ENCODE data around the gene OOSP4A.
"Not testable (repeated sequence)": the region's sequence is repeated elsewhere in the genome, so short reads cannot be mapped to it uniquely, and the experiment has no call there.

The OOSP4A gene

DNA sequence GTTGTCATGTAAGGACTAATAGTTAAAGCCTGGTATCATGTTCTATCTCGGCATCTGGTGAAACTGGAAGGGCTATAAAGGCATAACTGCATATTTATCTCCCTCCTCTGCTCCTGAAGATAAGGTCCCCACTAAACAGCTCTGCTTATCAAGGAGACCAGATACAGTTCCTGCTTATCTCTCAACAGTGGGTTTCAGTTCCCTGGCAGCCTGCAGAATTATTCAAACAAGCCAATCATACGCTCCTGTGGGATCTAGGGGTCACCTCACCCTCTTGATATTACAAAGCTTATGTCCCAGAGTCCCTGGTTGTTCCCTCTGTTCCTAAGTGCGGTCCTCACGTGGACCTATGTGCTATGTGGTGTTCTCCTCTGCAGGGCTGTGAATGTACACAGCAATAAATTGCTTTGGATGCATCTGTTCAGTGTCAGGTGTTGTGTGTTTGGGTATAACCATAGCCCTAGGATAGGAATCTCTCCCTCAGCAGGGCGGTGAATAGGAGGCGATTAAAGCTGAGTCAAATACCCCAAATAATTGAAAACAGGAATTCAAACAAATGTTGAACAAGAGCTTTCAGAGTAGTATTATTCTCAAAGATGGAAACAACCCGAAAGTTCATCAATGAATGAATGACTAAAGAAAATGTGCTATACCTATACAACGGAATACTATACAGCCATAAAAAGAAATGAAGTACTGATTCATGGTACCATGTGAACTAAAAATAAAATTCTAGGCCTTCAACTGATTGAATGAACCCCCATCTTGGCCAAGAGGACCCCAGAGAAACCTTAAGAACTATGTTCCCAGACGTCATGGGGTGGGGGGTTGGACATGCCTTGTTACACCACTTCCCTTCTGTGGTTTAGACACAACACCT is 3.1 kb upstream of the OOSP4A start:
- H3K36me3 ChIP-seq (ENCODE audit: insufficient read depth, low read length) = no peaks in the 10 kb centered on the region

GRCh38 chr11:59962107-59962482 is 1.7 kb upstream of the OOSP4A start:
- Histone ChIP-seq H3K9ac (ENCODE audit: low read depth, low read length) (no peak overlapping the region), H3K4me1 (ENCODE audit: insufficient read depth, low read length) (no peaks in the 10 kb centered on the region), H3K9me3 (ENCODE audit: control insufficient read depth, insufficient read depth, low read length) (no peaks in the 10 kb centered on the region), H3K36me3 (ENCODE audit: insufficient read depth, low read length) (no peaks in the 10 kb centered on the region)

More for the DNA sequence above, 3.1 kb upstream of the OOSP4A start:
- no peaks in the 10 kb centered on the region for H3K4me1 ChIP-seq (ENCODE audit: insufficient read depth, low read length)
- H3K9me3 ChIP-seq (ENCODE audit: control insufficient read depth, insufficient read depth, low read length) = no peaks in the 10 kb centered on the region
- no peak overlapping the region for H3K9ac ChIP-seq (ENCODE audit: low read depth, low read length)

DNA sequence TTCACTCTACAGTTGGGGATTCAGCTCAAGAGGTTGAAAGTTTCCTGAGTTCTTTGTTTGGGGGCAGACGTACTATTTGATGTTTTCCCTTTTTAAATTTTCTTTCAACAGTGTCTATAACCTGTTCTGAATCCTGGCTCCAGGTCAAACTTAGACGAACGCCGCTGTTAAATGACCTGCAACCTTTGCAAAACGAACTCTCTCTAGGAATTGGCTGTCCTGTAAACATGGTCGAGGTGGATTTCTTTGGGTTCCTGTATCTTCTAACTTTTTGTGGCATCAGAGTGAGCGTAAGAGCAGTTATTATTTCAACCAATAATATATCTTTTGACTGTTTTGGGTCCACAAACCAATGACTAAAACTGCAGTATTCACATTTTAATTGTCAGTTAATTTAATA is 1.6 kb downstream of the OOSP4A start:
- no peaks in the 10 kb centered on the region for H3K9me3 ChIP-seq (ENCODE audit: control insufficient read depth, insufficient read depth, low read length)
- H3K4me1 ChIP-seq (ENCODE audit: insufficient read depth, low read length) = no peaks in the 10 kb centered on the region
- no peaks in the 10 kb centered on the region for H3K36me3 ChIP-seq (ENCODE audit: insufficient read depth, low read length)
- no peak overlapping the region for H3K9ac ChIP-seq (ENCODE audit: low read depth, low read length)

GRCh38 chr11:59966201-59966600 is 2.4 kb downstream of the OOSP4A start:
- Histone ChIP-seq H3K9me3 (ENCODE audit: control insufficient read depth, insufficient read depth, low read length) (no peaks in the 10 kb centered on the region), H3K9ac (ENCODE audit: low read depth, low read length) (no peak overlapping the region), H3K36me3 (ENCODE audit: insufficient read depth, low read length) (no peaks in the 10 kb centered on the region), H3K4me1 (ENCODE audit: insufficient read depth, low read length) (no peaks in the 10 kb centered on the region)

DNA sequence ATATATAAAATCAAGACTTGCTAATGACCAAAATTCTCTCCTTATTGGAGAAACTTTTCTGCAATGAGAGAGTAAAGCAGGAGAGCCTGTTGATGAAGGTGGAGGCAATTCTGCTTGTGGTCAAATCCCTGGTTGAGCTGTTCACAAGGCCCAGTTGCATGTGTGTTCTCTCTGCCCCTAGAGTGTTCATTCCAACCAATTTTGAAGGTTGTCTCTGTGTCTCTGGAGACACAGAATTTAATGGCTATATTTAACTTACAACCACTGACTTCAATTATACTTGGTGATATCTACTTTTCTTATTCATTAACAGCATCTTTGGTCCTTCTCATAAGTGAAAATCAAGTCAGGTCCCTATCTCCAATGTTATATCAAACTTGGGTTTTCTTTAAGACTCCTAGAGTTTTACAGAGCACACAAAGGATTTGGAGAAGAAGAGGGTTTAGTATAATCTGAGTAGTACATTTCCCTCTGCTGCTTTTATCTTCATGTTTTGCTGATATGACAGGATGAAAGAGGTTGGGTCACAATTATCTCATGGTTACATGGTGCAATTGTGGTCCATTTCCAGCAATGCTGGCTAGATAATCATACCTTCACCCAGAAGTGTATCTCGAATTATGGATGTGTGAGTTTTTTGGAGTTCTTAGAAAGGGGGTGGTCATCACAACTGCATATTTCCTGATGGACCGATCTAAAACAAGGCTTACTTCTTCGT is 4.0 kb downstream of the OOSP4A start:
- Histone ChIP-seq H3K9ac (ENCODE audit: low read depth, low read length) (no peak overlapping the region), H3K36me3 (ENCODE audit: insufficient read depth, low read length) (no peaks in the 10 kb centered on the region), H3K9me3 (ENCODE audit: control insufficient read depth, insufficient read depth, low read length) (no peaks in the 10 kb centered on the region), H3K4me1 (ENCODE audit: insufficient read depth, low read length) (no peaks in the 10 kb centered on the region)

DNA sequence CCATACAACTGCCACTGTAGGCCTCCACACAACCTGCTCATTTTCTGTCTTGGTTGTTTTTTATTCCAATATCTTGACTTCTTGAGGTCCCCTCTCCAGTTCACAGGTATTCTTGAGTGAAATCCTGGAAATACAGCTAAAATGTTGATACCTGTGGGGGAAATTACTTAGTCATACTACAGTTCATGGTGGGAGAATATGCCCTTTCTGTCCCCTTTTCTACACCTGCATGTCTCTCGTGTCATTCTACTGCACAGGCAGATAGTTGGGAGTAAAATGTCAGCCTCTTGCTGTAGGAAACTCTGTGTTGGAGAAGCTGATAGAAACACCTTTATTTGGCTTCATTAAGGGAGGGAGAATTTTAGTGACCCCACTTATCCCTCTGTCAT is 4.6 kb downstream of the OOSP4A start:
- no peaks in the 10 kb centered on the region for H3K4me1 ChIP-seq (ENCODE audit: insufficient read depth, low read length)
- no peak overlapping the region for H3K9ac ChIP-seq (ENCODE audit: low read depth, low read length)
- no peaks in the 10 kb centered on the region for H3K36me3 ChIP-seq (ENCODE audit: insufficient read depth, low read length)
- H3K9me3 ChIP-seq (ENCODE audit: control insufficient read depth, insufficient read depth, low read length) = no peaks in the 10 kb centered on the region

DNA sequence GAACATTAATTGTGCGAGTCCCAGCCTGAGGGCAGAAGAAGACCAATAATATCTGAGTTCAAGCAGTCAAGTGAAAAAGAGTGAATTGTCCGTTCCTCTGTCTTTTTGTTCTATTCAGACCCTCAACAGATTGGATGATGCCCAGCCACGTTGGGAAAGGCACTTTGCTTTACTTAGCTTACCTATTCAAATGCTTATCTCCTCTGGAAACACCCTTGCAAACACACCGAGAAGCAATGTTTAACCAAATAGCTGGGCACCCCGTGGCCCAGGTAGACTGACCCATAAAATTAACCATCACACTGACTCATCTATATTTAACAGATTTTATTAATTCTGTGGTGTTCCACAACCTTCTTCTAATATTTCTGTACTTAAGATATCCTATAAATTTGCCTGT is 9.3 kb downstream of the OOSP4A start:
- H3K36me3 ChIP-seq (ENCODE audit: insufficient read depth, low read length) = no peaks in the 10 kb centered on the region
- no peaks in the 10 kb centered on the region for H3K9me3 ChIP-seq (ENCODE audit: control insufficient read depth, insufficient read depth, low read length)
- no peaks in the 10 kb centered on the region for H3K4me1 ChIP-seq (ENCODE audit: insufficient read depth, low read length)
- no peak overlapping the region for H3K9ac ChIP-seq (ENCODE audit: low read depth, low read length)

- Histone ChIP-seq H3K36me3 (ENCODE audit: insufficient read depth, low read length) (no peaks in the 10 kb centered on the region), H3K4me1 (ENCODE audit: insufficient read depth, low read length) (no peaks in the 10 kb centered on the region), H3K9ac (ENCODE audit: low read depth, low read length) (no peak overlapping the region), H3K9me3 (ENCODE audit: control insufficient read depth, insufficient read depth, low read length) (no peaks in the 10 kb centered on the region)
Observed at GRCh38 chr11:59981106-59981770, 17.4 kb downstream of the OOSP4A start.

GRCh38 chr11:59982037-59982436 is 18.2 kb downstream of the OOSP4A start:
- not testable (repeated sequence) for H3K36me3 ChIP-seq (ENCODE audit: insufficient read depth, low read length); H3K9me3 ChIP-seq (ENCODE audit: control insufficient read depth, insufficient read depth, low read length); H3K4me1 ChIP-seq (ENCODE audit: insufficient read depth, low read length); H3K9ac ChIP-seq (ENCODE audit: low read depth, low read length)

GRCh38 chr11:59983212-59983611 is 19.4 kb downstream of the OOSP4A start:
- no peaks in the 10 kb centered on the region for H3K9me3 ChIP-seq (ENCODE audit: control insufficient read depth, insufficient read depth, low read length)
- H3K9ac ChIP-seq (ENCODE audit: low read depth, low read length) = no peak overlapping the region
- H3K4me1 ChIP-seq (ENCODE audit: insufficient read depth, low read length) = no peaks in the 10 kb centered on the region
- no peaks in the 10 kb centered on the region for H3K36me3 ChIP-seq (ENCODE audit: insufficient read depth, low read length)

- Histone ChIP-seq H3K9me3 (ENCODE audit: control insufficient read depth, insufficient read depth, low read length) (no peaks in the 10 kb centered on the region), H3K9ac (ENCODE audit: low read depth, low read length) (no peak overlapping the region), H3K4me1 (ENCODE audit: insufficient read depth, low read length) (no peaks in the 10 kb centered on the region), H3K36me3 (ENCODE audit: insufficient read depth, low read length) (no peaks in the 10 kb centered on the region)
Observed at GRCh38 chr11:59984368-59984767, 20.5 kb downstream of the OOSP4A start.

DNA sequence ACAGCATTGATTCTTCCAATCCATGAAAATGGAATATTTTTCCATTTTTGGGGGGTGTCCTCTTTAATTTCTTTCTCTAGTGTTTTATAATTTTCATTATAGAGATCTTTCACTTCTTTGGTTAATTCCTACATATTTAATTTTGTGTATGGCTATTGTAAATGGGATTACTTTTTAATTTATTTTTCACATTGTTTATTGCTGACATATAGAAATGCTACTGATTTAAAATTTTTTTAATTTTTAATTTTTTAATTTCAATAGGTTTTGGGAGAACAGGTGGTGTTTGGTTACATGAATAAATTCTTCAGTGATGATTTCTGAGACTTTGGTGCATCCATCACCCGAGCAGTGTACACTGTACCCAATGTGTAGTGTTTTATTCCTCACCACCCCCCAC is 26.6 kb downstream of the OOSP4A start:
- no peak overlapping the region for H3K9ac ChIP-seq (ENCODE audit: low read depth, low read length)
- H3K36me3 ChIP-seq (ENCODE audit: insufficient read depth, low read length) = no peaks in the 10 kb centered on the region
- H3K4me1 ChIP-seq (ENCODE audit: insufficient read depth, low read length) = no peaks in the 10 kb centered on the region
- no peaks in the 10 kb centered on the region for H3K9me3 ChIP-seq (ENCODE audit: control insufficient read depth, insufficient read depth, low read length)

GRCh38 chr11:59992425-59992824 is 28.6 kb downstream of the OOSP4A start:
- Histone ChIP-seq H3K9ac (ENCODE audit: low read depth, low read length) (no peak overlapping the region), H3K4me1 (ENCODE audit: insufficient read depth, low read length) (no peaks in the 10 kb centered on the region), H3K36me3 (ENCODE audit: insufficient read depth, low read length) (no peaks in the 10 kb centered on the region), H3K9me3 (ENCODE audit: control insufficient read depth, insufficient read depth, low read length) (no peaks in the 10 kb centered on the region)

DNA sequence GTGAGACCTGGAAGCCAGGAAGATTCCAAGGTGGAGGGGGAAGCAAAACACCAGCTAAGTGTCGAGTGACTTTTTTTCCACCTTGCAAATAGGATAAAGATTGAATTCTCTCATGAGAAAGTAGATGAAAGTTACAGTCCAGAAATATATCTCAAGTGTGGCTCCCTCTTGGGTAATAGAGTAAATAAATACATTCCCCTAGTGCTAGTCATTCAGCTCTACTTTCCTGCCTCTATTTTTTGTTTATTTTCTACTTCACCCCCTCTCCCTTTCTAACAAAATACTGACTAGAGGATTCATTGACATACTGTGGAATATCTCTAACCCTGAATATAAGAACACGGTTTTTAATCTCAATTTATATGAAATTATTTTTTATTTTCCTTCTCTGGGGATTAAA is 34.0 kb downstream of the OOSP4A start:
- no peak overlapping the region for H3K9ac ChIP-seq (ENCODE audit: low read depth, low read length)
- H3K9me3 ChIP-seq (ENCODE audit: control insufficient read depth, insufficient read depth, low read length) = no peaks in the 10 kb centered on the region
- no peaks in the 10 kb centered on the region for H3K4me1 ChIP-seq (ENCODE audit: insufficient read depth, low read length)
- H3K36me3 ChIP-seq (ENCODE audit: insufficient read depth, low read length) = no peaks in the 10 kb centered on the region

GRCh38 chr11:59999691-60000090 is 35.9 kb downstream of the OOSP4A start:
- Histone ChIP-seq H3K9me3 (ENCODE audit: control insufficient read depth, insufficient read depth, low read length) (no peaks in the 10 kb centered on the region), H3K9ac (ENCODE audit: low read depth, low read length) (no peak overlapping the region), H3K36me3 (ENCODE audit: insufficient read depth, low read length) (no peaks in the 10 kb centered on the region), H3K4me1 (ENCODE audit: insufficient read depth, low read length) (no peaks in the 10 kb centered on the region)
